ENCODE results near the gene PHACTR2.

Gene PHACTR2

GRCh38 chr6:143753678-143754077 is 75.9 kb downstream of the PHACTR2 start:
- Mint-ChIP-seq H3K4me3 (no peak overlapping the region), H3K9me3 (no peaks in the 10 kb centered on the region), H3K27ac (no peak overlapping the region), H3K27me3 (ENCODE audit: low read depth) (no peaks in the 10 kb centered on the region), H3K4me1 (peaks cover 19% of the 10 kb centered on the region), H3K36me3 (ENCODE audit: low read depth) (peaks cover 11% of the 10 kb centered on the region)
- no peak for TF ChIP-seq CTCF (IDR thresholded peaks at IDR 0.05; ENCODE audit: unreplicated experiment in 3 of 3)

GRCh38 chr6:143754204-143754603 is 76.4 kb downstream of the PHACTR2 start:
- no peaks in the 10 kb centered on the region for H3K27me3 Mint-ChIP-seq (ENCODE audit: low read depth)
- H3K9me3 Mint-ChIP-seq, result no peaks in the 10 kb centered on the region
- peaks cover 11% of the 10 kb centered on the region for H3K36me3 Mint-ChIP-seq (ENCODE audit: low read depth)
- no peak overlapping the region for H3K27ac Mint-ChIP-seq
- peaks cover 17% of the 10 kb centered on the region for H3K4me1 Mint-ChIP-seq
- H3K4me3 Mint-ChIP-seq, result no peak overlapping the region
- TF ChIP-seq CTCF (IDR thresholded peaks at IDR 0.05; ENCODE audit: unreplicated experiment in 3 of 3), result no peak

- no peak for TF ChIP-seq CTCF (IDR thresholded peaks at IDR 0.05; ENCODE audit: unreplicated experiment in 3 of 3)
- Mint-ChIP-seq H3K4me3 (no peak overlapping the region), H3K36me3 (ENCODE audit: low read depth) (peaks cover 16% of the 10 kb centered on the region), H3K27ac (no peak overlapping the region), H3K9me3 (no peaks in the 10 kb centered on the region), H3K27me3 (ENCODE audit: low read depth) (no peaks in the 10 kb centered on the region), H3K4me1 (peaks cover 12% of the 10 kb centered on the region)
These were observed 77.6 kb downstream of the PHACTR2 start for GRCh38 chr6:143755301-143755744.

GRCh38 chr6:143757346-143757832 is 79.6 kb downstream of the PHACTR2 start:
- H3K36me3 Mint-ChIP-seq (ENCODE audit: low read depth), result peaks cover 28% of the 10 kb centered on the region
- no peak for TF ChIP-seq CTCF (IDR thresholded peaks at IDR 0.05; ENCODE audit: unreplicated experiment in 3 of 3)
- no peaks in the 10 kb centered on the region for H3K9me3 Mint-ChIP-seq
- no peak overlapping the region for H3K4me3 Mint-ChIP-seq
- no peak overlapping the region for H3K27ac Mint-ChIP-seq
- H3K4me1 Mint-ChIP-seq, result peaks cover 8% of the 10 kb centered on the region
- no peaks in the 10 kb centered on the region for H3K27me3 Mint-ChIP-seq (ENCODE audit: low read depth)

- no peak for TF ChIP-seq CTCF (IDR thresholded peaks at IDR 0.05; ENCODE audit: unreplicated experiment in 3 of 3)
- Mint-ChIP-seq H3K9me3 (no peaks in the 10 kb centered on the region), H3K27me3 (ENCODE audit: low read depth) (no peaks in the 10 kb centered on the region), H3K4me1 (peaks cover 8% of the 10 kb centered on the region), H3K27ac (no peak overlapping the region), H3K36me3 (ENCODE audit: low read depth) (peaks cover 31% of the 10 kb centered on the region), H3K4me3 (no peak overlapping the region)
These were observed 80.8 kb downstream of the PHACTR2 start for GRCh38 chr6:143758551-143758950.

GRCh38 chr6:143759666-143760065 is 81.9 kb downstream of the PHACTR2 start:
- Mint-ChIP-seq H3K36me3 (ENCODE audit: low read depth) (peaks cover 37% of the 10 kb centered on the region), H3K27me3 (ENCODE audit: low read depth) (no peaks in the 10 kb centered on the region), H3K9me3 (no peaks in the 10 kb centered on the region), H3K4me1 (peaks cover 8% of the 10 kb centered on the region), H3K27ac (no peak overlapping the region), H3K4me3 (no peak overlapping the region)
- no peak for TF ChIP-seq CTCF (IDR thresholded peaks at IDR 0.05; ENCODE audit: unreplicated experiment in 3 of 3)

All from nephron (organoid).